GM23338 (cell line): ENCODE data around the gene CDC25C.

Experiments used
- CTCF ChIP-seq, 2 experiments: fragments of 200-600 bp in 1 of 2; sonication (generic) in 1 of 2; conservative IDR thresholded peaks; 2 replicates each; pipeline versions ENCODE4 v1.5.1 to v1.6.1; 2016 to 2017; ENCODE audit warnings: antibody characterized with exemption in 2 of 2, low read depth in 2 of 2, mild to moderate bottlenecking in 2 of 2, moderate library complexity in 1 of 2
- NANOG ChIP-seq: IDR thresholded peaks from 2 replicates; pipeline ENCODE4 v1.6.1; 2016; ENCODE audit warnings: antibody characterized with exemption, borderline replicate concordance

DNA sequence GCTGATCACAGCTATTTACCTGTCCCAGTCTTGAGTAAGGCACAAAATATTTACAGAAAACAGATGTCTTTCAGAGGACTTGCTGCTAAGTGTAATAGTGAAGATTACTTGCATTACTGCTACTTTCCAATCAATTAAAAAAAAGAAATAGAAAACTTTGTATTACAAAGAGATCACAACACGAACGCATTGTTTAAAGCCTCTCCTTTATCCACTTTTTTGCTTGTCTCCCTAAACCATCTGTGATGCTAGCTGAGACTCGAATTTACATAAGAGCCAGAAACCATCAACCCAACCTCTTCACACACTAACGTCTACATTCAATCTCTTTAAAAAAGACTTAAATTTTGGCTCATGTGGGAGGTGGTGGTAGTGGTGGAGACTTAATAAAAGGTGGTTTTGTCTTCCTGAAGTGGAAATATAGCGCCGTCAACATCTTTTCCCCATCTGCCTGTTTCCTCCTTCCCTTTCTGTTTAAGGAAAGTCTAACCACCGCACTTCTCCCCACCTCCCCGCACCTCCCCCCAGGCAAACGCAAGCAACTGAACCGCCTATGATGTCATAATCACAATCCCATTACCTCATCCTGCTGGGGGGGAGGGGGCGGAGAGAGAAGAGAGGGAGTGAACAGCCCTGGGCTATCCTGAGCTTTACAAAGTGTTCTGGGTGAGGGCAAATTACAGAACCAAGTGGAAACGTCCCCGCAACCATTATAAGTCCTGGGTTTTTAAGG is 5.5 kb upstream of the CDC25C start:
- TF ChIP-seq CTCF (conservative IDR thresholded peaks at IDR 0.05; ENCODE audit: low read depth in 2 of 2): no peak
- TF ChIP-seq NANOG: no peak
